Heart left ventricle (tissue), 13 donors: ENCODE results near the gene CCR9.

ENCODE experiments used
- CTCF ChIP-seq, 12 donors: fragments of 200-600 bp; sonication (generic) in 4 of 12; IDR thresholded peaks; one replicate each; pipeline versions ENCODE4 v1.5.0 to v1.8.0; 2018 to 2022; ENCODE audit warnings: antibody characterized with exemption in 12 of 12, mild to moderate bottlenecking in 5 of 12
- POLR2A ChIP-seq, 2 donors: fragments of 450-650 bp; IDR thresholded peaks; one replicate each; pipeline ENCODE4 v1.6.1; 2017; ENCODE audit warnings: antibody characterized with exemption in 2 of 2, mild to moderate bottlenecking in 2 of 2, moderate library complexity in 2 of 2
- donor health status: ischemic (EF 13 %, LVEDD 7.1; RV severe dilation, severe dysfunction).
- donor health status: DM: no; HTN: yes; CAD: no.
- donor health status: DM: no; HTN: no; CAD: no.
- donor health status: ischemic (EF 25% LVEDD 6.9; RV normal size, moderate dysfunction).
- donor health status: ischemic (EF 25% LVEDD 5.7; RV mildly dilated, moderate dysfunction).
- donor health status: ischemic (EF 35%, LVEDD 5.7; RV mildly dilated, moderate dysfunction).
- donor health status: nonischemic (EF 11% LVEDD 7.7; RV severe dilation, severe dysfunction).
- donor health status: DM: yes; HTN: yes; CAD: no.
- donor health status: PGD.
- donor health status: ischemic (EF 29% LVEDD 5.4; RV normal size, mild dysfunction).
- donor health status: nonischemic (EF 23%, LVEDD 6.1; RV moderate dilation, normal function).

- TF ChIP-seq CTCF (IDR thresholded peaks at IDR 0.05) (no peak), POLR2A (IDR thresholded peaks at IDR 0.05) (no peak)
Measured at GRCh38 chr3:45912435-45912834, 26.1 kb downstream of the CCR9 start.
